HG03469 (cell line): ENCODE data around the gene PRPF6.
"Not testable (repeated sequence)": the region's sequence is repeated elsewhere in the genome, so short reads cannot be mapped to it uniquely, and the experiment has no call there.

Experiments
- ATAC-seq: cut with Tn5 transposase; IDR thresholded peaks from one replicate; pipeline ENCODE4 v1.9.1; 2021; ENCODE audit warnings: mild to moderate bottlenecking, moderate library complexity, moderate number of reproducible peaks; ENCODE audit not compliant: unreplicated experiment

Gene PRPF6

GRCh38 chr20:63973160-63973479 is 7.8 kb upstream of the PRPF6 start:
- no peak for ATAC-seq

GRCh38 chr20:63973636-63974401 is 7.1 kb upstream of the PRPF6 start:
- no peak for ATAC-seq

- no peak for ATAC-seq
Observed at GRCh38 chr20:63974402-63975200, 6.3 kb upstream of the PRPF6 start.

- ATAC-seq: not testable (repeated sequence)
Observed at GRCh38 chr20:63976511-63976910, 4.4 kb upstream of the PRPF6 start.

GRCh38 chr20:63976980-63977738 is 3.8 kb upstream of the PRPF6 start:
- no peak for ATAC-seq

GRCh38 chr20:63977739-63978276 is 3.1 kb upstream of the PRPF6 start:
- ATAC-seq: no peak

- ATAC-seq: no peak
Observed at GRCh38 chr20:63978319-63979228, 2.4 kb upstream of the PRPF6 start.

GRCh38 chr20:63979229-63979556 is 1.7 kb upstream of the PRPF6 start:
- no peak for ATAC-seq

- no peak for ATAC-seq
Observed at GRCh38 chr20:63979557-63980316, 1.2 kb upstream of the PRPF6 start, which contains the start of gene SAMD10. Gene SAMD10 (minus strand): TSS chr20:63979642. CDS start chr20:63979467, 175 bp downstream.

GRCh38 chr20:63980317-63980805 is 571 bp upstream of the PRPF6 start:
- ATAC-seq: no peak

GRCh38 chr20:63982937-63983336 is 2.0 kb downstream of the PRPF6 start:
- no peak for ATAC-seq

GRCh38 chr20:64000906-64001305 is 20.0 kb downstream of the PRPF6 start:
- ATAC-seq: no peak

- ATAC-seq: no peak
Observed at GRCh38 chr20:64001607-64002011, 20.7 kb downstream of the PRPF6 start.

GRCh38 chr20:64003960-64004725 is 23.2 kb downstream of the PRPF6 start:
- no peak for ATAC-seq

- ATAC-seq: no peak
Observed at GRCh38 chr20:64005394-64005793, 24.5 kb downstream of the PRPF6 start.

- ATAC-seq: no peak
Observed at GRCh38 chr20:64006490-64006889, 25.6 kb downstream of the PRPF6 start.

GRCh38 chr20:64006902-64007301 is 26.0 kb downstream of the PRPF6 start:
- ATAC-seq: no peak

- ATAC-seq: no peak
Observed at GRCh38 chr20:64009811-64010387, 29.0 kb downstream of the PRPF6 start.
